Osteoblast (primary cell): ENCODE data around the gene ELP4. TPM values are rescaled to one million over a fixed set of nuclear protein-coding genes. Genes with fewer than 3 reads are reported as not detected.

ENCODE experiments used
- DNase-seq: peaks from one replicate; pipeline ENCODE4 v3.0.0; 2011; ENCODE audit warnings: low spot score, mixed read lengths; ENCODE audit not compliant: insufficient read length; ENCODE audit errors: missing footprints
- H2AFZ ChIP-seq: 2 replicates; pipeline ENCODE4 v1.6.0; 2011; ENCODE audit warnings: mild to moderate bottlenecking, low read length
- H3K27ac ChIP-seq: 2 replicates; pipeline ENCODE4 v1.5.1; 2011; ENCODE audit warnings: mild to moderate bottlenecking, low read depth, low read length, moderate library complexity
- H3K27me3 ChIP-seq: 2 replicates; pipeline ENCODE4 v1.6.0; 2012; ENCODE audit warnings: mild to moderate bottlenecking, control low read depth, inconsistent platforms, low read length, moderate library complexity; ENCODE audit not compliant: insufficient read depth
- H3K36me3 ChIP-seq: 2 replicates; pipeline ENCODE4 v1.5.1; 2011; ENCODE audit warnings: mild to moderate bottlenecking, low read length, control low read depth, moderate library complexity; ENCODE audit not compliant: insufficient read depth
- H3K4me1 ChIP-seq: 2 replicates; pipeline ENCODE4 v1.5.1; 2011; ENCODE audit warnings: mild to moderate bottlenecking, low read length, control low read depth, moderate library complexity; ENCODE audit not compliant: insufficient read depth
- H3K4me2 ChIP-seq: 2 replicates; pipeline ENCODE4 v1.6.0; 2011; ENCODE audit warnings: mild to moderate bottlenecking, low read length; ENCODE audit not compliant: insufficient read depth
- H3K4me3 ChIP-seq: fragments of 200-600 bp; sonication (generic); 3 replicates; pipeline ENCODE4 v1.5.1; 2012; ENCODE audit warnings: mild to moderate bottlenecking, low read length, inconsistent platforms; ENCODE audit not compliant: insufficient read depth
- H3K79me2 ChIP-seq: 2 replicates; pipeline ENCODE4 v1.6.0; 2012; ENCODE audit warnings: mild to moderate bottlenecking, low read length, control low read depth, inconsistent platforms; ENCODE audit not compliant: insufficient read depth
- H3K9me3 ChIP-seq: 2 replicates; pipeline ENCODE4 v1.5.1; 2011; ENCODE audit warnings: low read depth, low read length, control low read depth
- H4K20me1 ChIP-seq: 2 replicates; pipeline ENCODE4 v1.6.0; 2012; ENCODE audit warnings: mild to moderate bottlenecking, low read length, control low read depth; ENCODE audit not compliant: insufficient read depth
- CTCF ChIP-seq: IDR thresholded peaks from 2 replicates; pipeline ENCODE4 v1.5.1; 2011; ENCODE audit warnings: mild to moderate bottlenecking, low read depth, low read length, moderate library complexity; ENCODE audit errors: extremely low read depth
- total RNA-seq: library from RNA; depleted of rRNA; stranded (reverse); fragments of >200 nt; gene quantifications from 2 replicates; pipeline ENCODE4 v1.2.3, GENCODE V29; 2012

The ELP4 gene
- total RNA-seq, 1 donor = 16.3 TPM

GRCh38 chr11:31712851-31713250 lies 203.3 kb downstream of the ELP4 start:
- H3K27ac ChIP-seq = no peak overlapping the region
- H3K27me3 ChIP-seq = no peaks in the 10 kb centered on the region
- no peaks in the 10 kb centered on the region for H3K79me2 ChIP-seq
- no peak overlapping the region for H2AFZ ChIP-seq
- no peaks in the 10 kb centered on the region for H4K20me1 ChIP-seq
- H3K4me2 ChIP-seq = no peak overlapping the region
- no peak overlapping the region for H3K4me3 ChIP-seq
- DNase-seq = no peak
- no peak for TF ChIP-seq CTCF
- H3K4me1 ChIP-seq = no peaks in the 10 kb centered on the region
- no peaks in the 10 kb centered on the region for H3K36me3 ChIP-seq
- H3K9me3 ChIP-seq = no peaks in the 10 kb centered on the region

GRCh38 chr11:31714840-31715239 lies 205.3 kb downstream of the ELP4 start:
- no peak for TF ChIP-seq CTCF
- Histone ChIP-seq H2AFZ (no peak overlapping the region), H3K4me1 (no peaks in the 10 kb centered on the region), H3K79me2 (no peaks in the 10 kb centered on the region), H3K27ac (no peak overlapping the region), H3K4me2 (no peak overlapping the region), H3K36me3 (no peaks in the 10 kb centered on the region), H3K4me3 (no peak overlapping the region), H3K27me3 (no peaks in the 10 kb centered on the region), H4K20me1 (no peaks in the 10 kb centered on the region), H3K9me3 (no peaks in the 10 kb centered on the region)
- no peak for DNase-seq

GRCh38 chr11:31720225-31720624 lies 210.7 kb downstream of the ELP4 start:
- no peaks in the 10 kb centered on the region for H3K9me3 ChIP-seq
- no peak for DNase-seq
- no peaks in the 10 kb centered on the region for H3K79me2 ChIP-seq
- no peak overlapping the region for H3K27ac ChIP-seq
- H3K4me3 ChIP-seq = no peak overlapping the region
- no peaks in the 10 kb centered on the region for H3K27me3 ChIP-seq
- H4K20me1 ChIP-seq = no peaks in the 10 kb centered on the region
- H3K36me3 ChIP-seq = no peaks in the 10 kb centered on the region
- no peak overlapping the region for H2AFZ ChIP-seq
- no peak overlapping the region for H3K4me2 ChIP-seq
- TF ChIP-seq CTCF = no peak
- no peaks in the 10 kb centered on the region for H3K4me1 ChIP-seq

GRCh38 chr11:31720671-31721365 lies 211.3 kb downstream of the ELP4 start:
- no peak for TF ChIP-seq CTCF
- H4K20me1 ChIP-seq = no peaks in the 10 kb centered on the region
- H3K36me3 ChIP-seq = no peaks in the 10 kb centered on the region
- H3K4me2 ChIP-seq = no peak overlapping the region
- no peaks in the 10 kb centered on the region for H3K79me2 ChIP-seq
- H3K27ac ChIP-seq = no peak overlapping the region
- no peak for DNase-seq
- no peaks in the 10 kb centered on the region for H3K9me3 ChIP-seq
- no peak overlapping the region for H3K4me3 ChIP-seq
- no peak overlapping the region for H2AFZ ChIP-seq
- H3K27me3 ChIP-seq = no peaks in the 10 kb centered on the region
- H3K4me1 ChIP-seq = no peaks in the 10 kb centered on the region
